Left ventricle myocardium inferior (tissue), 1 donor: Measurements from ENCODE around the gene CREBRF. TPM values are rescaled to one million over a fixed set of nuclear protein-coding genes. Genes with fewer than 3 reads are reported as not detected.

ENCODE experiments used
- DNase-seq: peaks from one replicate; pipeline ENCODE4 v3.0.0-alpha.2; 2020
- H3K27ac ChIP-seq: fragments of 200-600 bp; replicated peaks from 2 replicates; pipeline ENCODE4 v1.8.0; 2021
- H3K27me3 ChIP-seq: fragments of 200-600 bp; 2 replicates; pipeline ENCODE4 v1.8.0; 2021; ENCODE audit warnings: low read depth
- H3K36me3 ChIP-seq: fragments of 200-600 bp; 2 replicates; pipeline ENCODE4 v1.8.0; 2021
- H3K4me1 ChIP-seq: fragments of 200-600 bp; 2 replicates; pipeline ENCODE4 v1.8.0; 2021
- H3K4me3 ChIP-seq: fragments of 200-600 bp; 2 replicates; pipeline ENCODE4 v1.8.0; 2021; ENCODE audit warnings: mild to moderate bottlenecking, moderate library complexity
- H3K9me3 ChIP-seq: fragments of 200-600 bp; replicated peaks from 2 replicates; pipeline ENCODE4 v1.8.0; 2021
- intact Hi-C: fragments of 100-400 bp; cut with micrococcal nuclease; formaldehyde crosslinking; loops from one replicate; pipeline ENCODE4 v1.11.0; 2022
- total RNA-seq: library from RNA; stranded (reverse); fragmentation: NEBNext Ultra II Directional; extraction: Animal tissue kit (Norgen Biotek cat#: 25700); gene quantifications from one replicate; pipeline ENCODE4 v1.2.1, GENCODE V29; 2021
- TF ChIP-seq, protein P1 (sequence below): fragments of 200-600 bp; IDR thresholded peaks from 2 replicates; pipeline ENCODE4 v1.8.0; 2021; ENCODE audit warnings: antibody characterized with exemption, mild to moderate bottlenecking, borderline replicate concordance
- donor health status: DM: no; HTN: yes; CAD: no; lungs with severe emphysema.

The CREBRF gene
- total RNA-seq, 1 donor from 2014 or later = 24.1 TPM

DNA sequence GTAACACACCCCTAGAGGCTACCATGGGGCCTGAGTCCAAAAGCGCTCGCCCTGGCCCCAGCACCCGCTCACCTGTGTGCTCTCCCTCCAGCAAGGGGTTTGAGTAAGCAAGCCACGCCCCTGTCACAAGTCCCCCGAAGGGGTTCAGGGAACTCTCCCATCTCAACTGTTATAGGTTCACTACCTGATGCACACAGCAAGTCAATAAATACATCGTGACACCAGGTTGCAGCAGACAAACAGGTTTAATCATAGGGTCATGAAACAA lies 8.4 kb upstream of the CREBRF start:
- Histone ChIP-seq H3K36me3 (no peaks in the 10 kb centered on the region), H3K27me3 (no peaks in the 10 kb centered on the region), H3K4me1 (peaks cover 5% of the 10 kb centered on the region), H3K9me3 (no peaks in the 10 kb centered on the region), H3K4me3 (no peak overlapping the region), H3K27ac (no peak overlapping the region)
- intact Hi-C loops = no loop called here
- no peak for DNase-seq
- TF ChIP-seq, protein P1, sequence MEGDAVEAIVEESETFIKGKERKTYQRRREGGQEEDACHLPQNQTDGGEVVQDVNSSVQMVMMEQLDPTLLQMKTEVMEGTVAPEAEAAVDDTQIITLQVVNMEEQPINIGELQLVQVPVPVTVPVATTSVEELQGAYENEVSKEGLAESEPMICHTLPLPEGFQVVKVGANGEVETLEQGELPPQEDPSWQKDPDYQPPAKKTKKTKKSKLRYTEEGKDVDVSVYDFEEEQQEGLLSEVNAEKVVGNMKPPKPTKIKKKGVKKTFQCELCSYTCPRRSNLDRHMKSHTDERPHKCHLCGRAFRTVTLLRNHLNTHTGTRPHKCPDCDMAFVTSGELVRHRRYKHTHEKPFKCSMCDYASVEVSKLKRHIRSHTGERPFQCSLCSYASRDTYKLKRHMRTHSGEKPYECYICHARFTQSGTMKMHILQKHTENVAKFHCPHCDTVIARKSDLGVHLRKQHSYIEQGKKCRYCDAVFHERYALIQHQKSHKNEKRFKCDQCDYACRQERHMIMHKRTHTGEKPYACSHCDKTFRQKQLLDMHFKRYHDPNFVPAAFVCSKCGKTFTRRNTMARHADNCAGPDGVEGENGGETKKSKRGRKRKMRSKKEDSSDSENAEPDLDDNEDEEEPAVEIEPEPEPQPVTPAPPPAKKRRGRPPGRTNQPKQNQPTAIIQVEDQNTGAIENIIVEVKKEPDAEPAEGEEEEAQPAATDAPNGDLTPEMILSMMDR = no peak

DNA sequence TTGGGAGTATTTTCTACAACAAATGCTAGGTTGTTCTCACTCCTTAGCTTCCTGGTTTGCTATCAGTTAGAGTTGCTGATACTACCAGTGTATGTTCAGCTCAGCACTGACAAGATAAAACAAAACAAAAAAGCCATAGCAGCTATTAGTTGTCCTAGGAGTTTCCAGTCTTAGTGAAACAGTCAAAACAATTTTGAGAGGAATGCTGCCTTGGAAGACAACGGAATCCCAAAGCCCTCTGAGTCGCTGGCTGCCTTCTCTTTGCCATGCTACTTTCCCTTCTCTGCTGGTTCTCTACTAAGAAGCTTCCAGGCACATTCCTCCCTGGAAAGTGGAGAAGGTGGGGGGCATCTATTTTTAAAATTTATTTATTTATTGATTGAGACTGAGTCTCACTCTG lies 5.4 kb upstream of the CREBRF start:
- intact Hi-C loops = no loop called here
- TF ChIP-seq, protein P1 = no peak
- H3K36me3 ChIP-seq = no peaks in the 10 kb centered on the region
- H3K4me3 ChIP-seq = no peak overlapping the region
- DNase-seq = no peak
- peaks cover 13% of the 10 kb centered on the region for H3K4me1 ChIP-seq
- H3K27ac ChIP-seq = no peak overlapping the region
- H3K27me3 ChIP-seq = no peaks in the 10 kb centered on the region
- H3K9me3 ChIP-seq = no peaks in the 10 kb centered on the region

DNA sequence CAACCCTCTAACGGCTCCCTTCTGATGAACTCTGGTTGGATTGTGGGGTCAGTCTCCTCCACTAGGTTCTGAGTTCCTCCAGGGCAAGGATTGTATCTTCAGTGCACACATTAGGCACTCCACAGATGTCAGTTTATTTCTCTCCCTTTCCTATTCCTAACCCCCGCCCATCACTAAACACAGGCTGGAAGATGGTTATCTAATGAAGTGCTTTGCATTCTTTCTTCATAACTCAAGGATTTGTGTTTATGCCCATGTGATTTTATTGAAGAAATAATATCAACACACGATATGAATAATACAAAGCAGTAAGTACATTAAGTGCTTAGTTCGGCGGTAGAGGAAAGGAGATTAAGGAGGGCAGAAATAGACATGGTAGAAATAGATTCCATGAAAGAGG lies 4.4 kb upstream of the CREBRF start:
- peaks cover 20% of the 10 kb centered on the region for H3K4me1 ChIP-seq
- intact Hi-C loops = no loop called here
- TF ChIP-seq, protein P1 = no peak
- H3K9me3 ChIP-seq = no peaks in the 10 kb centered on the region
- no peak overlapping the region for H3K27ac ChIP-seq
- no peak overlapping the region for H3K4me3 ChIP-seq
- no peaks in the 10 kb centered on the region for H3K36me3 ChIP-seq
- no peaks in the 10 kb centered on the region for H3K27me3 ChIP-seq
- no peak for DNase-seq

DNA sequence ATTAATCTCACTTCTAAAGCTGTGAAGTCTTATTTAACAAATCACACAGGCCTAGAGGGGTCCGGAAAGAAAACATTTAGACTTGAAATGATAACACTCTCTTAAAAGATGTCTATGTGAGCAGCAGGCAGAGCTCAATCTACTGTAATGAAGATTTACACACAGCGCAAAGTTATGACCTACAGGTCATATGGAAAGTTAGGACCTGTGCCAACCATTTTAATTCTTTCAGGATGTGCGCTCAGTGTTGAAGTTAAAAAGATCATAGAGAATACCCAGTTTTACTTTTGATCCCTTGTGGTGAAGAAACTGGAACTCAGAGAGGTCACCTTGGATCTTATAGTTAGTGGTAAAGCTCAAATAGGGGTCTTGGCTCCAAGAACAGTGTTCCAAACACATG lies 3.1 kb upstream of the CREBRF start:
- TF ChIP-seq, protein P1 = no peak
- H3K4me3 ChIP-seq = no peak overlapping the region
- H3K36me3 ChIP-seq = no peaks in the 10 kb centered on the region
- H3K4me1 ChIP-seq = peaks cover 26% of the 10 kb centered on the region
- H3K27me3 ChIP-seq = no peaks in the 10 kb centered on the region
- H3K9me3 ChIP-seq = no peaks in the 10 kb centered on the region
- no peak for DNase-seq
- intact Hi-C loops = no loop called here
- H3K27ac ChIP-seq = no peak overlapping the region

DNA sequence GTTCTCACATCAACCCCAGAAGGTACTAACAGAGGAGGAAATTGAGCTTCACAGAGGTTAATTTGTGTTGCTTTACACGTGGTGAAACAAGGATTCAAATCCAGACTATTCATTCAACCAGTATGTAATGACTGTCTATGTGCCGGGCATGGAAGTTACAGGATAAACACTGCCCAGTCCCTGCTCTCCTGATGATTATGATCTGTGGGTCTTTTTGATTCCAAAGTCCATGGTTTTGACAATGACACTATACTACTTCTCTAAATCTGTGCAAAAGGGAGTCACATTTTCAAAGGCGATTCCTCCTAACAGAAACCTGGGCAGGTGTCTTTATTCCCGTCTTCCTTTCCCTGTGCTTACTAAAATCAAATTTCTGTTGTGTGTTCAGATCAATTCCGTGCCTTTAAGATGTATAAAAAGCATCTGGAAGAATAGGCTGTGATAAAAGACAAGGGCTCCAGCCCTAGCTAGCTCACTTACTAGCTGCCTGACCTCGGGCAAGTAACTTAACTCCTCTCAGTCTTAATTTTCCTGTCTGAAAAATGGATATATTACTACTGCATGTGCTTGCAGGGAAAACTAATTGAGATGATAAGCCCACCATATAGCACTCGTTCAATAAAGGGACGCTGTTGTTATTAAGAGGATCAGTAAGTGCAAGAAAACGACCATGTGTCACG lies 970 bp upstream of the CREBRF start:
- H3K27me3 ChIP-seq = no peaks in the 10 kb centered on the region
- H3K4me1 ChIP-seq = peaks cover 45% of the 10 kb centered on the region
- no peaks in the 10 kb centered on the region for H3K9me3 ChIP-seq
- H3K27ac ChIP-seq = peak overlapping the region; percentile 96
- TF ChIP-seq, protein P1 = no peak
- peak overlapping the region; percentile 98 for H3K4me3 ChIP-seq
- no peaks in the 10 kb centered on the region for H3K36me3 ChIP-seq
- intact Hi-C loops = no loop called here
- no peak for DNase-seq

DNA sequence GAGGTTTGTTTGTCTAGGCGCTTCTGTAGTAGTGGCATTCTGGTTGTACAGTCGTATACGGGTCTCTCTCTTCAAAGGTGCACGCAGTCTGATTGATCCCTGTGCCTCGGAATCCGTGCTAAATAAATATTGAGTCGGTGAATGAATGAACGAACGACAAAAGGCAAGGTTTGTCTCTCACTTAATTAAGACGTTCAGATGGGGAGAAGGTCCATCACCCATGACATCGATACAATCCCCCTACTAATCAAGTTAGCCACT lies 500 bp upstream of the CREBRF start:
- DNase-seq = no peak
- peaks cover 50% of the 10 kb centered on the region for H3K4me1 ChIP-seq
- H3K4me3 ChIP-seq = peak overlapping the region; percentile 98
- TF ChIP-seq, protein P1 = no peak
- no peaks in the 10 kb centered on the region for H3K9me3 ChIP-seq
- intact Hi-C loops = no loop called here
- peak overlapping the region; percentile 96 for H3K27ac ChIP-seq
- no peaks in the 10 kb centered on the region for H3K36me3 ChIP-seq
- no peaks in the 10 kb centered on the region for H3K27me3 ChIP-seq
